ENCODE results near the gene SUGT1. TPM values are rescaled to one million over a fixed set of nuclear protein-coding genes. Genes with fewer than 3 reads are reported as not detected.

Gene SUGT1
- total and polyA plus RNA-seq, 2 of the 13 experiments (the other 11 are each of a cell fraction or from before 2014, with no cell fraction given) = 23.1 to 71.2 TPM

GRCh38 chr13:52617070-52618060, 35.3 kb upstream of the SUGT1 start (continued):
- TF ChIP-seq, protein P1, sequence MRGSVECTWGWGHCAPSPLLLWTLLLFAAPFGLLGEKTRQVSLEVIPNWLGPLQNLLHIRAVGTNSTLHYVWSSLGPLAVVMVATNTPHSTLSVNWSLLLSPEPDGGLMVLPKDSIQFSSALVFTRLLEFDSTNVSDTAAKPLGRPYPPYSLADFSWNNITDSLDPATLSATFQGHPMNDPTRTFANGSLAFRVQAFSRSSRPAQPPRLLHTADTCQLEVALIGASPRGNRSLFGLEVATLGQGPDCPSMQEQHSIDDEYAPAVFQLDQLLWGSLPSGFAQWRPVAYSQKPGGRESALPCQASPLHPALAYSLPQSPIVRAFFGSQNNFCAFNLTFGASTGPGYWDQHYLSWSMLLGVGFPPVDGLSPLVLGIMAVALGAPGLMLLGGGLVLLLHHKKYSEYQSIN (CRISPR knock-in tag; IDR thresholded peaks at IDR 0.05; ENCODE audit: borderline replicate concordance) = 0 out of 2 replicates have a peak, but pooled peaks have one; percentile 33
- TF ChIP-seq, protein P2, sequence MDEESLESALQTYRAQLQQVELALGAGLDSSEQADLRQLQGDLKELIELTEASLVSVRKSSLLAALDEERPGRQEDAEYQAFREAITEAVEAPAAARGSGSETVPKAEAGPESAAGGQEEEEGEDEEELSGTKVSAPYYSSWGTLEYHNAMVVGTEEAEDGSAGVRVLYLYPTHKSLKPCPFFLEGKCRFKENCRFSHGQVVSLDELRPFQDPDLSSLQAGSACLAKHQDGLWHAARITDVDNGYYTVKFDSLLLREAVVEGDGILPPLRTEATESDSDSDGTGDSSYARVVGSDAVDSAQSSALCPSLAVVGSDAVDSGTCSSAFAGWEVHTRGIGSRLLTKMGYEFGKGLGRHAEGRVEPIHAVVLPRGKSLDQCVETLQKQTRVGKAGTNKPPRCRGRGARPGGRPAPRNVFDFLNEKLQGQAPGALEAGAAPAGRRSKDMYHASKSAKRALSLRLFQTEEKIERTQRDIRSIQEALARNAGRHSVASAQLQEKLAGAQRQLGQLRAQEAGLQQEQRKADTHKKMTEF (CRISPR knock-in tag; IDR thresholded peaks at IDR 0.05) = peak; percentile 87
- TF ChIP-seq MAZ (IDR thresholded peaks at IDR 0.05; ENCODE audit: borderline replicate concordance, low read depth, low read length) (peak; percentile 64; the same call in 1 of the 2 replicates), MAZ (CRISPR knock-in tag; IDR thresholded peaks at IDR 0.05; ENCODE audit: low read depth) (peak; percentile 71), ZNF232 (CRISPR knock-in tag; IDR thresholded peaks at IDR 0.05; ENCODE audit: borderline replicate concordance) (no peak; the same call in 1 of the 2 replicates), KLF6 (CRISPR knock-in tag; IDR thresholded peaks at IDR 0.05) (0 out of 2 replicates have a peak, but pooled peaks have one; percentile 63), DMAP1 (CRISPR knock-in tag; IDR thresholded peaks at IDR 0.05) (peak; percentile 80), NR2F6 (IDR thresholded peaks at IDR 0.05) (0 out of 2 replicates have a peak, but pooled peaks have one; percentile 27), NR2F6 (CRISPR knock-in tag; IDR thresholded peaks at IDR 0.05) (peak; percentile 69), FOXP1 (IDR thresholded peaks at IDR 0.05) (no peak), FOXP1 (CRISPR knock-in tag; IDR thresholded peaks at IDR 0.05) (peak; percentile 63; the same call in 1 of the 2 replicates), ZNF512B (CRISPR knock-in tag; IDR thresholded peaks at IDR 0.05; ENCODE audit: borderline replicate concordance) (no peak), ZNF841 (CRISPR knock-in tag; IDR thresholded peaks at IDR 0.05; ENCODE audit: borderline replicate concordance) (no peak), IKZF4 (CRISPR knock-in tag; IDR thresholded peaks at IDR 0.05; ENCODE audit: borderline replicate concordance, low read depth, not compliant biosample characterization) (peak; percentile 35), ZBTB33 (CRISPR knock-in tag; IDR thresholded peaks at IDR 0.05) (0 out of 2 replicates have a peak, but pooled peaks have one; percentile 46), SIX4 (CRISPR knock-in tag; IDR thresholded peaks at IDR 0.05) (peak; percentile 35; the same call in 1 of the 2 replicates)
- TF ChIP-seq, protein P3, sequence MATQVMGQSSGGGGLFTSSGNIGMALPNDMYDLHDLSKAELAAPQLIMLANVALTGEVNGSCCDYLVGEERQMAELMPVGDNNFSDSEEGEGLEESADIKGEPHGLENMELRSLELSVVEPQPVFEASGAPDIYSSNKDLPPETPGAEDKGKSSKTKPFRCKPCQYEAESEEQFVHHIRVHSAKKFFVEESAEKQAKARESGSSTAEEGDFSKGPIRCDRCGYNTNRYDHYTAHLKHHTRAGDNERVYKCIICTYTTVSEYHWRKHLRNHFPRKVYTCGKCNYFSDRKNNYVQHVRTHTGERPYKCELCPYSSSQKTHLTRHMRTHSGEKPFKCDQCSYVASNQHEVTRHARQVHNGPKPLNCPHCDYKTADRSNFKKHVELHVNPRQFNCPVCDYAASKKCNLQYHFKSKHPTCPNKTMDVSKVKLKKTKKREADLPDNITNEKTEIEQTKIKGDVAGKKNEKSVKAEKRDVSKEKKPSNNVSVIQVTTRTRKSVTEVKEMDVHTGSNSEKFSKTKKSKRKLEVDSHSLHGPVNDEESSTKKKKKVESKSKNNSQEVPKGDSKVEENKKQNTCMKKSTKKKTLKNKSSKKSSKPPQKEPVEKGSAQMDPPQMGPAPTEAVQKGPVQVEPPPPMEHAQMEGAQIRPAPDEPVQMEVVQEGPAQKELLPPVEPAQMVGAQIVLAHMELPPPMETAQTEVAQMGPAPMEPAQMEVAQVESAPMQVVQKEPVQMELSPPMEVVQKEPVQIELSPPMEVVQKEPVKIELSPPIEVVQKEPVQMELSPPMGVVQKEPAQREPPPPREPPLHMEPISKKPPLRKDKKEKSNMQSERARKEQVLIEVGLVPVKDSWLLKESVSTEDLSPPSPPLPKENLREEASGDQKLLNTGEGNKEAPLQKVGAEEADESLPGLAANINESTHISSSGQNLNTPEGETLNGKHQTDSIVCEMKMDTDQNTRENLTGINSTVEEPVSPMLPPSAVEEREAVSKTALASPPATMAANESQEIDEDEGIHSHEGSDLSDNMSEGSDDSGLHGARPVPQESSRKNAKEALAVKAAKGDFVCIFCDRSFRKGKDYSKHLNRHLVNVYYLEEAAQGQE (IDR thresholded peaks at IDR 0.05; ENCODE audit: borderline replicate concordance in 1 of 2, low read depth in 1 of 2, low read length in 2 of 2) = peak in 1 of 2 experiments; percentile 36; a peak in 1 of 4 replicates
